HCT116 (cell line): ENCODE results near the gene ADGRB3. TPM values are rescaled to one million over a fixed set of nuclear protein-coding genes. Genes with fewer than 3 reads are reported as not detected.

Experiments used
- ATAC-seq: fragments of 200-7000 bp; cut with Tn5 transposase; 2 replicates; pipeline ENCODE4 v1.9.1; 2020; ENCODE audit warnings: mild to moderate bottlenecking, moderate library complexity
- BruUV-seq: library from RNA; stranded (reverse); fragments of 400-500 nt; replicated peaks from 2 replicates; lab custom pipeline; 2021; lab: Mats Ljungman, UMichigan
- CTCF ChIA-PET: fragments of 300-600 bp; sonication (Branson Sonifier 250); formaldehyde crosslinking; loops from one replicate; lab custom pipeline; 2021; ENCODE audit warnings: antibody characterized with exemption; lab: Charles Lee
- POLR2A ChIA-PET: fragments of 300-600, 350-600 bp; sonication (Branson Sonifier 250); formaldehyde crosslinking; loops from one replicate; lab custom pipeline; 2021; ENCODE audit warnings: antibody characterized with exemption; lab: Charles Lee
- RAD21 ChIA-PET, 2 experiments: fragments of 300-600 bp; sonication (Branson Sonifier 250); formaldehyde crosslinking; loops; one replicate each; lab custom pipeline; 2023; ENCODE audit warnings: low total read pairs in 2 of 2; ENCODE audit not compliant: uncharacterized antibody in 2 of 2, unreplicated experiment in 2 of 2, low non-redundant PET in 1 of 2; lab: Charles Lee
- DNase-seq: peaks from one replicate; pipeline ENCODE4 v3.0.0-alpha.2; 2010; ENCODE audit warnings: low read depth, low spot score
- H2AFZ ChIP-seq: fragments of 200-600 bp; shearing (Covaris generic), sonication (generic); 2 replicates; pipeline ENCODE4 v1.6.1; 2017; ENCODE audit warnings: low read depth, mixed run types, mixed read lengths, antibody characterized with exemption, low read length; ENCODE audit not compliant: poor library complexity, severe bottlenecking
- H3K27ac ChIP-seq: 2 replicates; pipeline ENCODE4 v1.5.1; 2012; ENCODE audit warnings: low read depth, low read length
- H3K27me3 ChIP-seq: fragments of 200-600 bp; sonication (generic); 2 replicates; pipeline ENCODE4 v1.6.1; 2016; ENCODE audit warnings: mixed run types, low read length, mixed read lengths; ENCODE audit not compliant: insufficient read depth
- H3K36me3 ChIP-seq, 2 experiments: fragments of 200-500 bp in 1 of 2; fragments of 200-600 bp in 1 of 2; sonication (Bioruptor generic) in 1 of 2; sonication (generic) in 1 of 2; 2 replicates each; pipeline versions ENCODE4 v1.5.1 to v1.6.1; 2014 to 2016; ENCODE audit warnings: low read length in 2 of 2, inconsistent platforms in 1 of 2, mixed read lengths in 1 of 2, mixed run types in 1 of 2; ENCODE audit not compliant: insufficient read depth in 2 of 2, control insufficient read depth in 1 of 2
- H3K4me1 ChIP-seq, 2 experiments: fragments of 200-600 bp in 1 of 2; sonication (generic) in 1 of 2; 2 replicates each; pipeline versions ENCODE4 v1.5.1 to v1.6.1; 2012 to 2017; ENCODE audit warnings: low read length in 2 of 2, inconsistent platforms in 1 of 2, mild to moderate bottlenecking in 1 of 2, mixed read lengths in 1 of 2, mixed run types in 1 of 2, moderate library complexity in 1 of 2; ENCODE audit not compliant: insufficient read depth in 2 of 2, control insufficient read depth in 1 of 2
- H3K4me2 ChIP-seq: fragments of 200-600 bp; sonication (generic); 2 replicates; pipeline ENCODE4 v1.6.1; 2017; ENCODE audit warnings: mixed run types, low read length, mixed read lengths
- H3K4me3 ChIP-seq, 2 experiments: fragments of 200-600 bp in 1 of 2; sonication (generic) in 1 of 2; replicated peaks in 1 of 2; 2 replicates each; pipeline ENCODE4 v1.5.1; 2011 to 2016; ENCODE audit warnings: low read length in 2 of 2, control low read depth in 1 of 2, low read depth in 1 of 2, mild to moderate bottlenecking in 1 of 2, mixed read lengths in 1 of 2, mixed run types in 1 of 2
- H3K79me2 ChIP-seq: fragments of 200-600 bp; sonication (generic); 2 replicates; pipeline ENCODE4 v1.6.1; 2017; ENCODE audit warnings: mild to moderate bottlenecking, mixed run types, low read length, moderate library complexity, mixed read lengths; ENCODE audit not compliant: insufficient read depth
- H3K9ac ChIP-seq: fragments of 200-600 bp; sonication (generic); 2 replicates; pipeline ENCODE4 v1.6.1; 2016; ENCODE audit warnings: low read length, mixed read lengths
- H3K9me2 ChIP-seq: fragments of 200-600 bp; sonication (generic), shearing (Covaris generic); 2 replicates; pipeline ENCODE4 v1.6.1; 2017; ENCODE audit warnings: mixed run types, mild to moderate bottlenecking, moderate library complexity; ENCODE audit not compliant: insufficient read depth
- H3K9me3 ChIP-seq, 2 experiments: fragments of 200-500 bp in 1 of 2; fragments of 200-600 bp in 1 of 2; sonication (Bioruptor generic) in 1 of 2; sonication (generic) in 1 of 2; 2 replicates each; pipeline ENCODE4 v1.6.1; 2014 to 2017; ENCODE audit warnings: low read length in 2 of 2, mixed read lengths in 2 of 2, inconsistent platforms in 1 of 2, low read depth in 1 of 2, mild to moderate bottlenecking in 1 of 2, mixed run types in 1 of 2, moderate library complexity in 1 of 2; ENCODE audit not compliant: control insufficient read depth in 1 of 2, insufficient read depth in 1 of 2
- H4K20me1 ChIP-seq: fragments of 200-600 bp; sonication (generic), shearing (Covaris generic); 2 replicates; pipeline ENCODE4 v1.6.1; 2017; ENCODE audit warnings: mixed run types, mild to moderate bottlenecking, moderate library complexity; ENCODE audit not compliant: insufficient read depth
- ATF3 ChIP-seq: IDR thresholded peaks from 2 replicates; pipeline ENCODE4 v1.6.1; 2012
- EGR1 ChIP-seq: IDR thresholded peaks from 2 replicates; pipeline ENCODE4 v1.6.1; 2012; ENCODE audit warnings: low read depth
- ELF1 ChIP-seq: IDR thresholded peaks from 2 replicates; pipeline ENCODE4 v1.6.1; 2012; ENCODE audit warnings: low read depth, borderline replicate concordance
- EZH2phosphoT487 ChIP-seq: fragments of 200-600 bp; IDR thresholded peaks from 2 replicates; pipeline ENCODE4 v1.6.1; 2018; ENCODE audit warnings: antibody characterized with exemption, borderline replicate concordance
- JUND ChIP-seq: IDR thresholded peaks from 2 replicates; pipeline ENCODE4 v1.6.1; 2012
- MAX ChIP-seq: IDR thresholded peaks from 2 replicates; pipeline ENCODE4 v1.6.1; 2012
- POLR2AphosphoS5 ChIP-seq: IDR thresholded peaks from 2 replicates; pipeline ENCODE4 v1.6.1; 2011; ENCODE audit warnings: mild to moderate bottlenecking, low read depth, low read length, moderate library complexity
- RAD21 ChIP-seq: IDR thresholded peaks from 2 replicates; pipeline ENCODE4 v1.6.1; 2012; ENCODE audit warnings: low read depth, mild to moderate bottlenecking
- REST ChIP-seq: IDR thresholded peaks from 2 replicates; pipeline ENCODE4 v1.6.1; 2012; ENCODE audit warnings: low read depth
- SIN3A ChIP-seq: IDR thresholded peaks from 2 replicates; pipeline ENCODE4 v1.6.1; 2012; ENCODE audit warnings: low read depth
- SP1 ChIP-seq: IDR thresholded peaks from 2 replicates; pipeline ENCODE4 v1.6.1; 2012; ENCODE audit warnings: low read depth
- YY1 ChIP-seq: IDR thresholded peaks from 2 replicates; pipeline ENCODE4 v1.6.1; 2011; ENCODE audit warnings: low read length, low read depth, moderate library complexity, mild to moderate bottlenecking; ENCODE audit not compliant: insufficient replicate concordance; ENCODE audit errors: extremely low read depth
- ZBTB33 ChIP-seq: IDR thresholded peaks from 2 replicates; pipeline ENCODE4 v1.6.1; 2011; ENCODE audit warnings: mild to moderate bottlenecking, low read length, moderate library complexity; ENCODE audit not compliant: insufficient replicate concordance; ENCODE audit errors: extremely low read depth
- ZFX ChIP-seq: fragments of 450-650 bp; IDR thresholded peaks from 2 replicates; pipeline ENCODE4 v1.6.1; 2017
- intact Hi-C: fragments of 100-400 bp; cut with micrococcal nuclease; formaldehyde crosslinking; loops from 2 replicates; pipeline ENCODE4 v1.10.0; 2022
- total RNA-seq: library from RNA; stranded (reverse); gene quantifications from one replicate; pipeline ENCODE4 v1.2.1, GENCODE V29; 2021; ENCODE audit not compliant: unreplicated experiment

Gene ADGRB3
- total RNA-seq, 1 experiment from 2014 or later = not detected

- Histone ChIP-seq H4K20me1 (no peaks in the 10 kb centered on the region), H3K27ac (no peak overlapping the region), H3K9me2 (no peaks in the 10 kb centered on the region), H3K9me3 (peaks cover 4 to 7% of the 10 kb centered on the region in 2 experiments; a peak in 2 of 4 replicates), H3K4me2 (no peak overlapping the region), H3K9ac (no peak overlapping the region), H3K36me3 (no peaks in the 10 kb centered on the region), H2AFZ (no peak overlapping the region), H3K4me1 (no peaks in the 10 kb centered on the region), H3K4me3 (no peak overlapping the region), H3K27me3 (no peaks in the 10 kb centered on the region), H3K79me2 (no peaks in the 10 kb centered on the region)
- POLR2A ChIA-PET = no interaction called here
- no peak for TF ChIP-seq ZFX
- no peak for TF ChIP-seq EGR1
- no TSS peak for BruUV-seq
- CTCF ChIA-PET = no interaction called here
- RAD21 ChIA-PET = no interaction called here
- ATAC-seq = no peak
- intact Hi-C loops = no loop called here
- DNase-seq = no peak
These were observed 434.8 kb downstream of the ADGRB3 start for GRCh38 chr6:69069881-69070280.

GRCh38 chr6:69072796-69073195 is 437.7 kb downstream of the ADGRB3 start:
- no peak overlapping the region for H3K4me2 ChIP-seq
- H3K9me2 ChIP-seq = no peaks in the 10 kb centered on the region
- no peak for ATAC-seq
- CTCF ChIA-PET = no interaction called here
- RAD21 ChIA-PET = no interaction called here
- H4K20me1 ChIP-seq = no peaks in the 10 kb centered on the region
- H3K9ac ChIP-seq = no peak overlapping the region
- no peak overlapping the region for H3K4me3 ChIP-seq
- no TSS peak for BruUV-seq
- H3K27ac ChIP-seq = no peak overlapping the region
- no peaks in the 10 kb centered on the region for H3K79me2 ChIP-seq
- H3K36me3 ChIP-seq = no peaks in the 10 kb centered on the region
- no peak for DNase-seq
- no peak overlapping the region for H2AFZ ChIP-seq
- TF ChIP-seq REST (no peak), ZBTB33 (no peak), ATF3 (no peak), YY1 (no peak), SIN3A (no peak), MAX (no peak), SP1 (no peak), RAD21 (no peak), EZH2phosphoT487 (no peak), ELF1 (no peak), ZFX (no peak), POLR2AphosphoS5 (no peak), JUND (no peak)
- peaks cover 4 to 16% of the 10 kb centered on the region in 2 experiments; a peak in 3 of 4 replicates for H3K9me3 ChIP-seq
- POLR2A ChIA-PET = no interaction called here
- no peaks in the 10 kb centered on the region for H3K4me1 ChIP-seq
- intact Hi-C loops = no loop called here
- no peaks in the 10 kb centered on the region for H3K27me3 ChIP-seq
